Heart left ventricle (tissue), 16 donors: ENCODE data around the gene PTP4A1. TPM values are rescaled to one million over a fixed set of nuclear protein-coding genes. Genes with fewer than 3 reads are reported as not detected.
A peak's percentile ranks its signal among the peaks of the same experiment; 100 is the strongest.

Source experiments
- ATAC-seq, 4 donors: fragments of 200-7000 bp; cut with Tn5 transposase; one replicate each; pipeline ENCODE4 v1.9.1; 2020 to 2022; ENCODE audit warnings: moderate library complexity in 4 of 4, mild to moderate bottlenecking in 3 of 4, moderate number of reproducible peaks in 1 of 4
- DNase-seq, 5 donors: peaks; one replicate each; pipeline ENCODE4 v3.0.0-alpha.2; 2020
- H3K27ac ChIP-seq, 12 donors: fragments of 200-600 bp; sonication (generic) in 4 of 12; one replicate each; pipeline versions ENCODE4 v1.5.0 to v1.8.0; 2016 to 2022; ENCODE audit warnings: mild to moderate bottlenecking in 2 of 12
- H3K27me3 ChIP-seq, 9 donors: fragments of 200-600 bp; sonication (generic) in 2 of 9; one replicate each; pipeline versions ENCODE4 v1.5.1 to v1.8.0; 2016 to 2022; ENCODE audit warnings: mild to moderate bottlenecking in 3 of 9
- H3K36me3 ChIP-seq, 9 donors: fragments of 200-600 bp; sonication (generic) in 2 of 9; one replicate each; pipeline versions ENCODE4 v1.5.0 to v1.8.0; 2018 to 2022; ENCODE audit warnings: mild to moderate bottlenecking in 2 of 9
- H3K4me1 ChIP-seq, 12 donors: fragments of 200-600 bp; sonication (generic) in 4 of 12; one replicate each; pipeline versions ENCODE4 v1.5.0 to v1.8.0; 2016 to 2022; ENCODE audit warnings: mild to moderate bottlenecking in 3 of 12
- H3K4me3 ChIP-seq, 12 donors: fragments of 200-600 bp; sonication (generic) in 4 of 12; one replicate each; pipeline versions ENCODE4 v1.5.0 to v1.8.0; 2017 to 2022; ENCODE audit warnings: mild to moderate bottlenecking in 9 of 12, moderate library complexity in 4 of 12
- H3K9me3 ChIP-seq, 12 donors: fragments of 200-600 bp; sonication (generic) in 4 of 12; one replicate each; pipeline versions ENCODE4 v1.5.0 to v1.8.0; 2016 to 2022; ENCODE audit warnings: mild to moderate bottlenecking in 1 of 12
- CTCF ChIP-seq, 12 donors: fragments of 200-600 bp; sonication (generic) in 4 of 12; IDR thresholded peaks; one replicate each; pipeline versions ENCODE4 v1.5.0 to v1.8.0; 2018 to 2022; ENCODE audit warnings: antibody characterized with exemption in 12 of 12, mild to moderate bottlenecking in 5 of 12
- POLR2A ChIP-seq, 2 donors: fragments of 450-650 bp; IDR thresholded peaks; one replicate each; pipeline ENCODE4 v1.6.1; 2017; ENCODE audit warnings: antibody characterized with exemption in 2 of 2, mild to moderate bottlenecking in 2 of 2, moderate library complexity in 2 of 2
- WGBS, 4 donors: extraction: QIAGEN DNeasy Blood & Tissue Kit in 2 of 4; methylation state at CpG; one replicate each; pipeline versions ENCODE4 v1.1.5 to v1.1.7; 2013 to 2018; 5-methylcytosine and 5-hydroxymethylcytosine counted together
- intact Hi-C, 10 donors: fragments of 100-400 bp; cut with DNase I; formaldehyde crosslinking; loops; one replicate each; pipeline versions ENCODE4 v1.11.1 to v1.14.2; 2022
- polyA plus RNA-seq, 2 donors: library from polyadenylated mRNA; stranded (reverse); fragments of 200-250 nt; gene quantifications; one replicate each; pipeline ENCODE4 v1.2.3, GENCODE V29; 2013
- total RNA-seq, 9 donors: library from RNA; depleted of rRNA in 2 of 9; stranded (reverse); fragments of >200 nt in 2 of 9; fragmentation: NEBNext Ultra II Directional in 3 of 9; extraction: Animal tissue kit (Norgen Biotek cat#: 25700) in 3 of 9; gene quantifications; one replicate each; pipeline versions ENCODE4 v1.1.0 to v1.2.4, GENCODE V29; 2016 to 2023
- donor health status: ischemic (EF 13 %, LVEDD 7.1; RV severe dilation, severe dysfunction).
- donor health status: healthy with polysubstance abuse.
- donor health status: DM: no; HTN: yes; CAD: no.
- donor health status: DM: no; HTN: no; CAD: no.
- donor health status: ischemic (EF 25% LVEDD 6.9; RV normal size, moderate dysfunction).
- donor health status: ischemic (EF 25% LVEDD 5.7; RV mildly dilated, moderate dysfunction).
- donor health status: healthy.
- donor health status: DM: yes; HTN: yes; CAD: no.
- donor health status: ischemic (EF 35%, LVEDD 5.7; RV mildly dilated, moderate dysfunction).
- donor health status: nonischemic (EF 11% LVEDD 7.7; RV severe dilation, severe dysfunction).
- donor health status: DM: yes; HTN: yes; CAD: no.
- donor health status: PGD.
- donor health status: ischemic (EF 29% LVEDD 5.4; RV normal size, mild dysfunction).
- donor health status: nonischemic (EF 23%, LVEDD 6.1; RV moderate dilation, normal function).

The PTP4A1 gene
- total and polyA plus RNA-seq, 11 donors, result 6.3 to 73.5 (median 40.6) TPM

DNA sequence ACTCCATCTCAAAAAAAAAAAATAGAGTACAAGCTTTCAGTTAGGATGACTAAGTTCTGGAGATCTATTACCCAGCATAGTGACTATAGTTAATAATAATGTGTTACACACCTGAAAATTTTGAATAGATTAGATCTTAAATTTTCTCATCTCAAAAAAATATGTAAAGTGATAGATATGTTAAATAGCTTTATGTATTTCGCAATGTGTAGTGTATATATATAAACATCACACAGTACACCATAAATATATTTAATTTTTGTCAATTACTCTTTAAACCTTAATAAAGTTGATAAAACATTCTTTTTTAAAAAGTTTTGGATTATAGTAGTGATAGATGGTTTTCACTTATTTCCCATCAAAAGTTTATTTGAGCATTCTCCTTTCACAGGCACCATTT lies 25.6 kb upstream of the PTP4A1 start:
- H3K9me3 ChIP-seq, result no peaks in the 10 kb centered on the region
- intact Hi-C loops, result no loop called here
- no peaks in the 10 kb centered on the region for H3K36me3 ChIP-seq
- peaks cover 0 to 7% (median 0%) of the 10 kb centered on the region in 9 donors for H3K27me3 ChIP-seq
- WGBS, 4 donors, result 93 to 99% (median 96%) methylated on average over 1 of the region's 1 CpG
- H3K4me1 ChIP-seq, result no peaks in the 10 kb centered on the region
- TF ChIP-seq POLR2A (IDR thresholded peaks at IDR 0.05) (no peak), CTCF (IDR thresholded peaks at IDR 0.05) (no peak)
- ATAC-seq (no peak), DNase-seq (no peak)
- no peak overlapping the region for H3K27ac ChIP-seq
- no peak overlapping the region for H3K4me3 ChIP-seq

DNA sequence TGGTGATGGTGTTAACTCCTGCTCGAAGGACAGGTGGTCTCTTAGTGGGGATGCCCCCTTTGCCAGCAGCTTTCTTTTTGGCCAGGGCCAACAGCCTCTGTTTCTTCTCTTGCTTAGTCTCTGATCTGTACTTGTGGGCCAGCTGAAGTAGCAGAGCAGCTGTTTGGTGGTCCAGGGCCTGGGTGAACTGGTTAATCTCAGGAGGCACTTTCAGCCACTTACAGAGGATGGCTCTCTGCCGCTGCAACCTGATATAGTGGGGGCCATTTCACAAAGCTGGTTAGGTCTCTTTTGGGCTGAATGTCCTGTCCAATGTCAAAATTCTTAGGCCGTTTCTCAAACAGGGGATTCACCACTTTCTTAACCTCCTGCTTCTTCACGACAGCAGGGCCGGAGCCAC lies 23.2 kb upstream of the PTP4A1 start:
- intact Hi-C loops, result no loop called here
- no peaks in the 10 kb centered on the region for H3K36me3 ChIP-seq
- TF ChIP-seq CTCF (IDR thresholded peaks at IDR 0.05), result no peak
- no peak for TF ChIP-seq POLR2A (IDR thresholded peaks at IDR 0.05)
- H3K9me3 ChIP-seq, result peaks cover 0 to 4% (median 0%) of the 10 kb centered on the region in 12 donors
- no peak for ATAC-seq
- 59 to 82% (median 66%) methylated on average over 5 of the region's 5 CpGs for WGBS, 4 donors
- H3K4me3 ChIP-seq, result no peak overlapping the region
- no peak overlapping the region for H3K27ac ChIP-seq
- no peak for DNase-seq
- H3K27me3 ChIP-seq, result peaks cover 0 to 4% (median 0%) of the 10 kb centered on the region in 9 donors
- peaks cover 0 to 7% (median 0%) of the 10 kb centered on the region in 12 donors for H3K4me1 ChIP-seq

GRCh38 chr6:63553208-63553607 lies 19.1 kb upstream of the PTP4A1 start:
- intact Hi-C loops, result no loop called here
- Histone ChIP-seq H3K4me3 (no peak overlapping the region), H3K9me3 (peaks cover 0 to 4% (median 0%) of the 10 kb centered on the region in 12 donors), H3K36me3 (no peaks in the 10 kb centered on the region), H3K4me1 (peaks cover 0 to 7% (median 0%) of the 10 kb centered on the region in 12 donors), H3K27me3 (peaks cover 0 to 4% (median 0%) of the 10 kb centered on the region in 9 donors), H3K27ac (peak overlapping the region in 7 of 12 donors; percentile 11 to 68 (median 43))
- 67 to 89% (median 78%) methylated on average over 3 of the region's 3 CpGs for WGBS, 4 donors
- TF ChIP-seq POLR2A (IDR thresholded peaks at IDR 0.05) (no peak), CTCF (IDR thresholded peaks at IDR 0.05) (no peak)
- ATAC-seq (peak; percentile 64 to 96 (median 92)), DNase-seq (no peak)

GRCh38 chr6:63553900-63554299 lies 18.4 kb upstream of the PTP4A1 start:
- WGBS, 4 donors, result 72 to 81% (median 73%) methylated on average over 1 of the region's 1 CpG
- H3K27me3 ChIP-seq, result peaks cover 0 to 4% (median 0%) of the 10 kb centered on the region in 9 donors
- peak overlapping the region in 7 of 12 donors; percentile 11 to 68 (median 43) for H3K27ac ChIP-seq
- no peaks in the 10 kb centered on the region for H3K36me3 ChIP-seq
- DNase-seq (no peak), ATAC-seq (no peak)
- intact Hi-C loops, result no loop called here
- H3K4me3 ChIP-seq, result no peak overlapping the region
- H3K4me1 ChIP-seq, result peaks cover 0 to 7% (median 0%) of the 10 kb centered on the region in 12 donors
- TF ChIP-seq POLR2A (IDR thresholded peaks at IDR 0.05) (no peak), CTCF (IDR thresholded peaks at IDR 0.05) (no peak)
- H3K9me3 ChIP-seq, result peaks cover 0 to 4% (median 0%) of the 10 kb centered on the region in 12 donors
